Right kidney (tissue), 1 donor: Measurements from ENCODE around the gene PPP1R9B.

Experiments
- DNase-seq: peaks from one replicate; pipeline ENCODE4 v3.0.0-alpha.2; 2016

Gene PPP1R9B

DNA sequence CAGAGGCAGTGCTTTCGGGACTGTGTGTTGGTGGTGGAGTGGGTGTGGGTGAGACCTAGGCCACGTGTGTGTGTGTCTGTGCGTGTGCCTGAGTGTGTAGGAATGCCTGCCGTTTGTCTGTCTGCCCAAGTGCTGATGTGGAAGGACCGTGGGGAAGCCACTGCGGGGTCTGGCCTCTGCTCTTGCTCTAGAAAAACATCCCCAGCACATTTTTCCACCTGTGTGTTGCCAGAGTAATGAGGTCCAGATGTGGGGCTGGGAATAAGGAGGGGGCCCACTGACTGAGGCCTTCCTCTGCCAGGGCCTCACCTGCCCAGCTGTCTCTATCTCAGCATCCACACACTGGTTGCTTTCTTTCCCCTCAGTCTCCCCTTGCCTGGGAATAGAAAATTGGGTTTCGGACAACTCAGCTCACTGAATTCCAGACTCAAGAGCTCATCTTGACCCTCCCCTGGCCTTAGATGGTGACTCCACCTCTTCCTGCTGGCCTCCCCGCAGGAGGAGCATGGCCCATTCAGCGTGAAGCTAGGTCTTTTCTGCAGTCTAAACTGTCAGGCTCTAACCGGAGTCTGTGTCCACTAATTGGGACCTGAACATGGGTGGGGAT, 23.0 kb upstream of the PPP1R9B start:
- no peak for DNase-seq

DNA sequence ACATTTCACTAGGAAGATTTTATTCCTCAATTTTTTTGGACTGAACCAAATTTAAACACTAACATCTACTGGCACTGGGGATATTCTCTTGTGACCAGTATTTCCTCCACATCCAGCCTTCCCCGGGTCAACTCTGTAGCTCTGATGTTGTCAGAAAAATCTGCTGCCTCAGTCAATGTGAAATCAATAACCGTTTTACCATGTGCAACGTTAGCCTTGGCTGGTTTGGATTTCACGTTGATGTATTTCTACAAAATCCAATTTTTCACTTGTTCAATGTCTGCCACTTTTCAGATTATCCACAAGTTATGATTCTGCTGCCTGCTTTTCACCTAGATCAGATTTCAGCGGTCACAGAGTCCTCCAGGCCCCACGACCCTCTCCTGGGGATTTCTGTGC, 22.5 kb upstream of the PPP1R9B start:
- no peak for DNase-seq

DNA sequence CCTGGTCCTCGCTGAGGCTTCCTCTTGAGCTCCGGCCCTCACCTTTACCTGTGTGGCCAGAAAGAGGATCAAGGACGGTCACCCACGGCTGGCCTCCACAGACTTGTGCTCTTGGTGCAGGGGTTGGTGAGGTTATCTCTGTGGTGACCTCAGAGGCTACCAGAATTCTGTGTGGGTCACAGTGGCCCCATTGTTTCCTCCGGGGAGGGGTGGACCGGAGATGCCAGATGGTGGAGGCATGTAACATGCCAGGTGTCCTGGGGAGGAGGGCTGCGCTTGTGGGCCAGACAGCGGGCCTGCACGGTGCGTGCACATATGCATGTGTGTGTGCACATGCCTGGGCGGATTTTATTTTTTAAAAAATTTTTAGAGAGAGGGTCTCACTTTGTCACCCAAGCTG, 21.7 kb upstream of the PPP1R9B start:
- no peak for DNase-seq

DNA sequence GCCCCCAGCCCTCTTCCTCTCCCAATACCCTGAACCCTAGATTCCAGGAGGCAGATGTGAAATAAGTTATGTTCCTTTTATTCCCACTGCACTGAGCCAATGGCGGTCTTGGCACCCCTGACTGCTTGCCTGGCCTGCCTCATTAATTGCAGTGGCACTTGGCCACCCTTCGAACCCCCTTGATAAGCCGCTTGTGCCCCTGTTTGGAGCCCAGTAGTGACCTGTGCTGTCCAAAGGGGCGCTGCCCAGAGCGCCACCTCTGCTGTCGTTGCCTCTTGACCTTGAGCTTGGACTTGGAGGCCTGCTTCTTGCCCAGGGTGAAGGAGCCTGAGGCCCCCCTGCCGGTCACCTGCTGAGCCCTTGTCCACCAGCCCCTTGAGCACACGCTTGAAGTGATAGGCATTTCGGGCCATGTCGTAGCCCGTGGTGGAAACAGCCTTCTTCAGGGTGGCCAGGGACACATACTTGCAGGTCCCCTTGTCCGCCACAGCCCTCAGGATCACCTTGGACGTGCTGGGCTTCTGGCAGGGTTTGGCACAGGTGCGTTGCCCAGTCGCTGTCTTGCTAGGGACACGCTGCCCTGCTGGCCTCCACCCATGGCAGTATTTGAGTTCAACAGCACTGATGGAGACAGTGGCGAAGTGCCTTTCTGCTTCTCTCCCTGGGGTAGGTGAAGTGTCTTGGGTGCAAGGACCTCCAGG, 21.0 kb upstream of the PPP1R9B start:
- no peak for DNase-seq

DNA sequence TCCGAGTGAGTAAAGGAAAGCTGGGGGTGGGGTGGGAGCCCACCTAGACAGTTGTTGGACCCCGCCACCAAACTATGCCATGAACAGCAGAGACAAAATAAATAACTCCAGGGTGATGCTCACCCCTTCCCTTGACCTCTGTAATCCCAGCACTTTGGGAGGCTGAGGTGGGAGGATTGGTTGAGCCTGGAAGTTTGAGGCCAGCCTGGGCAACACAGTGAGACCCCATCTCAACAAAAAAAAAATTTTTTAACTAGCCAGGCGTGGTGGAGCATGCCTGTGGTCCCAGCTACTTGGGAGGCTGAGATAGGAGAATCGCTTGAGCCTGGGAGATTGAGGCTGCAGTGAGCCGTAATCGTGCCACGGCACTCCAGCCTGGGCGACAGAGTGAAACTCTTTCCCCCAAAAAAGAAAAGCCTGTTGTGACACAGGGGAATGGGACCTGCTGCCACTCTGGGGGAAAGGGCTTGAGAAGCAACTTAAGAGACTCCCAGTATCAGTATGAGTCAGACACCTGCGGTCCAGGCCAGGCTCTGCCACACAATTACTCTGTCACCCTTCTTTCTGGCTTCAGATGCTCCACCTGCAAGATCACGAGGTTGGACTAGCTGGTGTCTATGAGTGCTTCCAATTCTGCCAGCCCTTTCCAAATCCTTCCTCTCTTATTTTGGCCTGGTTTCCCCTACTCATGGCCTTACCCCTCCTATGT, 20.3 kb upstream of the PPP1R9B start:
- no peak for DNase-seq

DNA sequence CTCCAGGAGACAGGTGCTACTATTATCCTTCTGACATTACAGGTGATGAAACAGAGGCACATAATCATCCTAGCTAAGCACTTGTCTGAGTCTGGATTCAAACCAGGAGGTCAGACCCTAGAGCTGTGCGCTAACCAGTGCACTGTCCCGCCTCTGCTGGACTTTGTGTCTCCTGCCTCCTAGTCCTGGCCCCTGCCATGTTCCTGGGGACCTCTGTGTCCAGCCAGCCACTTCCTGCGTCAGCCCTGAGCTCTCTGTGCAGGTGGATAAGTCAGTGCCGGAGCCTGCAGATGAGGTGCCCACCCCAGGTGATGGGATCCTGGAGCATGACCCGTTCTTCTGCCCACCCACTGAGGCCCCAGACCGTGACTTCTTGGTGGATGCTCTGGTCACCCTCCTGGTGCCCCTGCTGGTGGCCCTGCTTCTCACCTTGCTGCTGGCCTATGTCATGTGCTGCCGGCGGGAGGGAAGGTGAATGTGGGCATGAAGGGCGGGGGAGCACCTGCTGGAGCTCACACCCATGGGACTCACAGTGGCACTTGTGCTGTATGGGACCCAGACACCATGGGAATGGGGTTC, 19.5 kb upstream of the PPP1R9B start:
- DNase-seq = no peak

DNA sequence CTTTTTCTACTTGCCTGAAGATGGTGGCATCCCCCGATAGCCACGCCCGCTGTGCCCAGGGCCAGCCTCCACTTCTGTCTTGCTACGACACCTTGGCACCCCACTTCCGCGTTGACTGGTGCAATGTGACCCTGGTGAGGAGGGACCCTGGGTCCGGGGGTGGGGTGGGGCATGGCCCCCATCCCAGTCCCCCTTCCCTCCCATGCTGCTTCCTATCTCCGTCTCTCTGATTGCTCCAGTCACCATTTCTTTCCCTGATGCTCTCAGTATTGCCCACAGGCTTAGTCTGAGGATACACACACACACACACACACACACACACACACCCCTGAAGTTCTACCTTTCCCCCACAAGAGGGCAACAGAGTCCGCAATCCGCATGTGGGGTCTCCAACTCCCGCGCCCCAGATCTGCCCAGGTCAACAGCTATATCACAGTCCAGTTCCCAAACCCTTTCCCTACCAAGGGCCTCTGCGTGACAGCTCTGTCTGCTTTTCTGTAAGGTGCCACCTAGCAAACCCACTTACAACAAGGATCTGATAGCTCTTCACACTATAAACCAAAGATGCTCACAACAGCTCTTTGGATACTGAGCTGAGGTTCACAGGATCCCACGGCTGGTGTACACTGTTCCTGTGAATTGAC, 18.8 kb upstream of the PPP1R9B start:
- peak; percentile 85 for DNase-seq

DNA sequence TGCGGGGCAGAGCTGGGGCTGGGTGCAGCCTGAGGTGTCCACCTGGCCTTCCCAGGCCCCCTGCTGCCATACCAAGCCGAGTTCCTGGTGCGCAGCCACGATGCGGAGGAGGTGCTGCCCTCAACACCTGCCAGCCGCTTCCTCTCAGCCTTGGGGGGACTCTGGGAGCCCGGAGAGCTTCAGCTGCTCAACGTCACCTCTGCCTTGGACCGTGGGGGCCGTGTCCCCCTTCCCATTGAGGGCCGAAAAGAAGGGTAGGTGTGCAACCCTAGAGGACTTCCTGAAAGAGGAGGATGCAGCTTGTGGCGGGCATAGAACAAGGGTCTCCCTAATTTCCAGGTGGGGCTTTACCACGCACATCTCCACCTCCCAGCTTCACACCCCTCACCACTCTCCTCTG, 17.8 kb upstream of the PPP1R9B start:
- DNase-seq = no peak

DNA sequence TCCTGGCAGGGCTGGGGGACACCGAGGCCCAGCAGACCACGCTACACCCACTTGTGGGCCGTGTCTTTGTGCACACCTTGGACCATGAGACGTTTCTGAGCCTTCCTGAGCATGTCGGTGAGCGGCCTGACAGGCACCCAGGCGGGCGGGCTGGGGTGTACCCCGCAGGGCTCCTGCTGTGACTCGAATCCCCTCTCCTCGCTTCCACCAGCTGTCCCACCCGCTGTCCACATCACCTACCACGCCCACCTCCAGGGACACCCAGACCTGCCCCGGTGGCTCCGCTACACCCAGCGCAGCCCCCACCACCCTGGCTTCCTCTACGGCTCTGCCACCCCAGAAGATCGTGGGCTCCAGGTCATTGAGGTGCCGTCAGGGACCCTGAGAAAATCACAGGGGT, 16.9 kb upstream of the PPP1R9B start:
- DNase-seq = no peak

DNA sequence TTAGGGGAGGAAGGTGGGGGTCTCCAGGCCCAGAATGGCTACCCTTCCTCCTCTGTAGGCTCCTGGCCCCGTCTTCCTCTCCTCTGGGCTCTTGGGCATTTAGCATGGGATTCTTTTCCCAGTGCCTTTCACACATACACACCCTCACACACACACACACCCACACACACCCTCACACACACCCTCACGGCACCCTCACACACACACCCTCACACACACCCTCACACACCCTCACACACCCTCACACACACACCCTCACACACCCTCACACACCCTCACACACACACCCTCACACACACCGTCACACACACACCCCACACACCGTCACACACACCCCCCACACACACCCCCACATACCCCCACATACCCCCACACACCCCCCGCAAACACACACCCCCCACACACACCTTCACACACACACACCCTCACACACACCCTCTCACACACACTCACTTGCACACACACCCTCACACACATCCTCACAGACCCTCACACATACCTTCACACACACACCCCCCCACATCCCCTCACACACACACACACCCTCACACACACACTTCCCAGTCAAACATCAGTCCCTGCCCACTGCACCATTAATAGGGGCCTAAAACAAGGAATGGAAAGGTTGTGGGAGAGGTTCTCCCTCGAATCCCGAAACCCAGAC, 16.2 kb upstream of the PPP1R9B start:
- DNase-seq = no peak

DNA sequence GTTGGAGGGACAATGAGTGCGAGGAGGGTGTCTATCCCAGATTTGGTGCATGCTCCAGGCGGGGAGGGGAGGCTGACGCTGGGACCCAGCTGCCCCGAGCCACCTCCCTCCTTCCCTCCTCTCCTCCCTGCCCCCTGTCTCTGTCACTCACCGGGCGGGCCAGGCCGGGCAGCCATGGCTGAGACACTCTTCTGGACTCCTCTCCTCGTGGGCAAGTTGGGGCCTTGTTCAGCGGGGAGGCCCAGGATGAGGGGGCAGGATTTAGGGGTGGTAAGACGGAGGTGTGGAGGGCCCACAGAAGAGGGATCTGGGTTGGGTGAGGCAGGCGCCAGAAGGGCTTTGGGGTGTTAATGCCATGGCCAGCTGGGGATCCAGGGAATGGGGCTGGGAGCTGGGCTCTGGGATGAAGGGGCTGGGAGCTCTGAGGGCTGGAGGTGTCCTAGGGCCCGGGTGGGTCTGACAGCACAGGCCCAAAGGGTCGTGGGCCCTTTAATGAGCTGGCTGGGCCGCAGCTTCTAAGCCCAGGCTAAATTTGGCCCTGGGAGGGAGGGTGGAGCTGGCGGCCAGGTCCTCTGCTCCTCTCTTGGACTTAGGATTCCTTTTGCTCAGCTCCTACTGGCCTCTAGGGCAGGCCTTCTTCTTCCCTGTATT, 15.5 kb upstream of the PPP1R9B start, which contains the start of gene SGCA:
Gene SGCA, plus strand, starts transcription at position 139 of the 651 bp plus-strand sequence. Its CDS starts 36 bp downstream, at position 175.
- DNase-seq = no peak

DNA sequence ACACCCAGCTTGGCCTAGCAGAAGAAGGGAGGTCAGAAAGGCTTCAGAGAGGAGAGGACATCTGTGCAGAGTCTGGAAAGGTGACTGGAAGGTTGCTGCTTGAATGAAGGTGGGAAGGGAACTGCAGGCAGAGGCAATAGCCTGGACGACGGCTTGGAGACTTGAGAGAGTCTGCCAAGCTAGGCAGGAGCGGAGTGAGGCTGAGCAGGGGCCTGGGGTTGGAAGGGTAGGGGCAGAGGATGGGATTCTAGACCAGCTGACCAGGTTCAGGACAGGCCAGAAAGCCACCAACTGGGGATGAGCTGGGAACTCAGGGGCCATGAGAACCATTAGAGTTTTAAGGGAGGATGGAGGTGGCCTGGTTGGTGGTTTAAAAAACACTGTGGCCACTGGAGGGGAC, 15.0 kb upstream of the PPP1R9B start:
- no peak for DNase-seq

DNA sequence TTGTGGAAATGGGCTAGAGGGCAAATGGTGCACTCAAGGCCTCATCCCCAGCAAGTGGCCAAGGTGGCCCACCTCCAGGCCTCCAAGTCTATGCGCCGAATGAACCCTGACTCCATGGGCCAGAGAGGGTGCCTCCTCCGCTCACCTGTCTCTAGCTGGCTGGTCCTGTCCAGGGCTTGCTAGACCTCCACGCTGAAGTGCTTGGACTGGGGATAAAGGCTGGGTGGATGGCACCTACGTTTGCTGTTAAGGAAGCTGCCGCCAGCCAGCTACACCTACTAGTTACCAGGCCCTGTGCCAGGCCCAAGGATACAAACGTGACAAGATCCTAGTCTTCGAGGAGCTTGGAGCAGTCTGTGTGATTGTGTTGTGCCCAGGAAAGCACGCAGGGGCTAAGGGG, 14.6 kb upstream of the PPP1R9B start:
- DNase-seq = no peak

DNA sequence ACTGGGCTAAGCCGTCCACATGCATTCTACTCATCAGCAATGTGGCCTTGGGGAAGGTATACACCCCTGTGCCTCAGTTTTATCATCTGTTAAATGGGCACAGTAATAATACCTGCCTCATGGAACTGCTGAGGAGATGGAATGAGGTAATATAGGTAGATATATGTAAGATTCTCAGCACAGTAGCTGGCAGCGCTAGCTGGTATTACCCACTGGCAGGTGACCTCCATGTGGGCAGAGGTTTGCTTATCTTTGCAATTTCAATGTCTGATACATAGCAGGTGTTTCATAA, 14.2 kb upstream of the PPP1R9B start:
- DNase-seq = no peak

DNA sequence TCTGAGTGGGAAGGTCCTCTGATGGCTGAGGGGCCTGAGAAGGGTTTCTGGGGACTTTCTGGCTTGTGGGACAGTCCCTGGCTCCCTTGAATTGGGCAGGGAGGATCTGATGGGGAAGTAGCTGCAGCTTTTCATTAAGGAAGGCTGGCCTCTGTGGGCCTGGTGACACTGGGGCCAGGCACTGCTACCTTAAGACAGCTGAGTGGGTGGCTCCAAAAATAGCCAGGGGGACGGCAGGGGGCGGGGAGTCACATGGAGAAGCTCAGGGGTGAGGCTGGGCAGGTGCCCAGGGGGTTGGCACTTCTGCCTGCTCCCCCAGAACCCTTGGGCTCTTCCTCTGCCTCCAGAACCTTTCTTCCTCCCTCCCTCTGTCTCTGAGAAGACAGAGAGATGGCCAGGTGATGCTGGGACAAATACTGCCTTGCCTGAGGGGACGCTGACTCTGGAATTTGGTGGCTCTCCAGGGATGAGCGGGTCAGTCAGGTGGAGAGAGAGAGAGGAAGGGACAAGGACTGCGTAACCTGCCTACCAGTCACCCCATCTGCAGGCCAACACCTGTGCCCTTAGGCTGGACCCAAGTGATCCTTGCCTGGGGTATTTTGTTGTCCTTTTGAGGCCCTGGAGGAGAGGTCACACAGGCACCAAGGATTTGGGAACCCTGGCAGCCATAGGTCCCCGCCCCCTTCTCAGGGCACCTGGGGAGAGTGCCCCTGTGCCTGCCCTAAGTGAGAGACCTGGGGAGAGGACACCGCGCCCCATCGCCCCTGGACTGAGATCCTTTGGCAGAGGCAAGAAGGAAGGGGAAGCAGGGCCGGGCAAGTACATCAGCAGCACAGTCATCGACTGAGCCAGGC, 13.6 kb upstream of the PPP1R9B start:
- no peak for DNase-seq

DNA sequence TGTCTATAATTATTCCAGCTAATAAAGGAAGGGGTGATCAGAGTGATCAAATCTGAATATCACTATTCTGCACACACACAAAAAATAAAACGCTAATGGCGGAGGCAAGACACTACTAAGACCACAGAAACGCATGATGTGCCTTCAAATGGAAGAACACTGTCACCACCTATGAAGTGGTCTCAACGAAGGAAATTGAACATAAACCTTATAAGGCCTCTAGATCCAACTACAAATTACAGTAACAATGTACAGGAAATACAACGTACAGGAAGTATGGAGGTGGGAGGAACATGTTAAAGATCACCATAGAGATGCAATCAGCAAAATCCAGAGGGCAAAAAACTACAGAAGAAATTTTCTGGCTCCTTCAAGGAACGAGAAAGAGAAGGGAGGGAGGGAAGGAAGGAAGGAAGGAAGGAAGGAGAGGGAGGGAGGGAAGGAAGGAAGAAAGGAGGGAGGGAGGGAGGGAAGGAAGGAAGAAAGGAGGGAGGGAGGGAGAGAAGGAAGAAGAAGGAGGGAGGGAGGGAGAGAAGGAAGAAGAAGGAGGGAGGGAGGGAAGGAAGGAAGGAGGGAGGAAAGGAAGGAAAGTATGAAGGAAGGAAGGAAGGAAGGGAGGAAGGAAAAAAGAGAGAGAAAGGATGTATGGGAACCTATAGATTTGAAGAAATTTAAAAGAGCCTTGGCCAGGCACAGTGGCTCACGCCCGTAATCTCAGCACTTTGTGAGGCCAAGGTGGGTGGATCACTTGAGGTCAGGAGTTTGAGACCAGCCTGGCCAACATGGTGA, 12.2 kb upstream of the PPP1R9B start:
- no peak for DNase-seq

DNA sequence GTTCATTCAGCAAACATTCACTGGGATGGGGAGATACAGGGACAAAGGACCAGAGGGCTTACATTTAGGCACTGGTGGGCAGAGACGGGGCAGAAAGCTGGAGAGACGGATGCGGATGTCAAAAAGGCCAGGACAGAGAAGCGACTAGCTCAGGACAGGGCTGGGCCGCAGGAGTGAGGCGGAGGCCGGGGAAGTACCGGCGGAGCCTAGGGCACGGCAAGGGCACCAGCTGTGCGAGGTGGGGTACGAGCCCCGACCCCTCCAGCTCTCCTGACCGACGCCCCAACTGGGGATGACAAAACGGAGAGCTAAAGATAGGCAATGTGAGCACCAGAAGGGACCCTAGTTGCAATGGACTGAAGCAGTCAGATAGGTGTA, 11.4 kb upstream of the PPP1R9B start:
- no peak for DNase-seq

DNA sequence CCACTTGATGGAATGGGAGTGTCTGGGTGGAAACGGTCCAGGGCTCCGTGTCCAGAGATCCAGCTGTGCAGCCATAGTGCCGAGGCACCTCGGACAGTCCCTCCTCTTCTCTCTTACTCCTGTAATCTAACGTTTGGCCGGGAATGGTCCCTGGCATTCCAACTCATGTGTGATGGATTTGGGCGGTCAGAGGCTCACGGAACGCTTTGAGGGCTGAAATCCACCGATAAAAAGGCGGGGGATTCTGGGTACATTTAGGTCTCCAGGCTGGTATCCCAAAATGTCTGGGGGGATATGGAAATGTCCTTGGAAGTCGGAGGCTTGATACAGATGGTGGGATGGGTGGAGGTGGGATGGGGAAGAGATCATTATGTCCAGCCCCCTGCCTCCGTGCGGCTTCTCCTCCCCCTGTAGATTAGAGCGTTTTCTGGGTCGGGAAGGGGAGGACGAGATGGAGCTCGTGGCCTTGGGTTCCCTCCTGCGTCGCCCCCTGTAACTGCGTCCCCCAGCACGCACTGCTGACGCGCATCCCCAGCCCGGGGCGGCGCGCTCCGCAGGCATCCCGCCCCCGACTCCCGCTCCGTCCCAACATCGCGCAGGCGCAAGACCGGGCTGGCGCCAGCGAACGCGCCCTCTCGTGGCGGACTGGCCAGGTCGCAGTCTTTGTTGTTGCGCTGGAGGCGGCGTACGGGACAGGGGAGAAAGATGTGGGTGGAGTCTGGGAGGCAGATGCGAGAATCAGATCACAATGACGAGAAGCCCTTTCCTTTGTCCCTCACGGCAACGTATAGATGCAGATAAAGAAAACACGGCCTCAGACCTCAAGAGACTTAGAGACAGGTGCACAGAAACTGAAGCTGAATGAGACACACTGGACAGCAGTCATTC, 10.8 kb upstream of the PPP1R9B start:
- DNase-seq = peak; percentile 88

DNA sequence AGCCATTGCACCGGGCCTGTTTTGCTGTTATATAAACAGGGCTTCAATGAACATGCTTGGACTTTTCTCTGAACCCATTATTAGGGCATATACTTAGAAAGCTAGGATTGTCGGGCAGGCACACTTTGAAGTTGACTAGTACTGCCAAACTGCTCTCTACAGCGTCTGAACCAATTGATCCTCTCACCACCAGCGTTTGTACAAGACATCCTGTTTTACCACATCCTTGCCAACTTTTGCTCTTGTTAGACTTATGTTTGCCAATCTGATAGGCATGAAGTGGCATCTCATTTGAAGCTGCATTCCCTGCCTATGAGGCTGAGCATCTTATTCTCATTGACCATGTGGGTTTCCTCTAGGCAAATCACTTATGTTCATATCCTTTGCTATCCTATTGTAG, 7.4 kb upstream of the PPP1R9B start:
- no peak for DNase-seq
